ENCODE measurements around the gene MPG.
A peak's percentile ranks its signal among the peaks of the same experiment; 100 is the strongest.

MPG gene

GRCh38 chr16:78444-79150 lies 572 bp downstream of the MPG start:
- peaks cover 51% of the 10 kb centered on the region for H3K4me1 Mint-ChIP-seq
- no peaks in the 10 kb centered on the region for H3K36me3 Mint-ChIP-seq (ENCODE audit: low read depth)
- H3K27ac Mint-ChIP-seq, result peak overlapping the region; percentile 66
- no peak for TF ChIP-seq CTCF (IDR thresholded peaks at IDR 0.05)
- H3K4me3 Mint-ChIP-seq, result peak overlapping the region; percentile 88
- no peaks in the 10 kb centered on the region for H3K27me3 Mint-ChIP-seq (ENCODE audit: low read depth, poor library complexity)
- H3K9me3 Mint-ChIP-seq, result no peaks in the 10 kb centered on the region
- no peak for DNase-seq

GRCh38 chr16:79151-80054 lies 1.4 kb downstream of the MPG start:
- no peak for TF ChIP-seq CTCF (IDR thresholded peaks at IDR 0.05)

GRCh38 chr16:83060-83603 lies 5.1 kb downstream of the MPG start:
- no peaks in the 10 kb centered on the region for H3K27me3 Mint-ChIP-seq (ENCODE audit: low read depth, poor library complexity)
- H3K27ac Mint-ChIP-seq, result peak overlapping the region; percentile 89
- peaks cover 29% of the 10 kb centered on the region for H3K4me1 Mint-ChIP-seq
- H3K4me3 Mint-ChIP-seq, result no peak overlapping the region
- TF ChIP-seq CTCF (IDR thresholded peaks at IDR 0.05), result no peak
- H3K36me3 Mint-ChIP-seq (ENCODE audit: low read depth), result peaks cover 7% of the 10 kb centered on the region
- no peaks in the 10 kb centered on the region for H3K9me3 Mint-ChIP-seq
- DNase-seq, result no peak

More at GRCh38 chr16:79151-80054, 1.4 kb downstream of the MPG start:
- Mint-ChIP-seq H3K9me3 (no peaks in the 10 kb centered on the region), H3K27me3 (ENCODE audit: low read depth, poor library complexity) (no peaks in the 10 kb centered on the region), H3K4me1 (peaks cover 51% of the 10 kb centered on the region), H3K27ac (no peak overlapping the region), H3K36me3 (ENCODE audit: low read depth) (no peaks in the 10 kb centered on the region), H3K4me3 (peak overlapping the region; percentile 88)
- DNase-seq, result no peak

GRCh38 chr16:83781-84615 lies 6.0 kb downstream of the MPG start:
- DNase-seq, result no peak
- Mint-ChIP-seq H3K27ac (peak overlapping the region; percentile 11), H3K4me3 (no peak overlapping the region)

More at GRCh38 chr16:83781-84615, 6.0 kb downstream of the MPG start:
- no peak for TF ChIP-seq CTCF (IDR thresholded peaks at IDR 0.05)
- Mint-ChIP-seq H3K27me3 (ENCODE audit: low read depth, poor library complexity) (no peaks in the 10 kb centered on the region), H3K4me1 (peaks cover 23% of the 10 kb centered on the region), H3K9me3 (no peaks in the 10 kb centered on the region), H3K36me3 (ENCODE audit: low read depth) (peaks cover 7% of the 10 kb centered on the region)

Measured in nephron progenitor cell (in vitro differentiated cells).